Cortex of kidney (tissue), 1 donor: Measurements from ENCODE around the gene MEI1.

Source experiments
- DNase-seq: peaks from one replicate; lab custom pipeline; 2025; lab: John Stamatoyannopoulos, UW

Gene MEI1

DNA sequence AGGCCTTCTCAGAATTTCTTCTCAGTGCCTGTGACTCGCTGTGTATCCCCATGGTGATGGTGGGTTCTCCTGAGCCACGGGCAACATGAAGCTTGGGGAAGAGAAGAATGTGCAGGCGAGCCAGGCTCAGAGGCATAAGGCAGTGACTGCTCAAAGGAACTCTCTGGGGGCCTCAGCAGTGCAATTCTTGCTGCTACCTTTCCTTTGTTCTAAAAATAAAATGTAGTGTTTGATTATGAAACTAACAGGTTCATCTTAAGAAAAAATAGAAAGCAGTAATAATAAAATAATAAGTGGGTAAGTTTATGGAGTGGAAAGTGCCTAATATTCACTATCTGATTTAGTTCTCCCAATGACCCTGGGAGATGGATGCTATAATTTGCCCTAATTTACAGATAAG lies 46.7 kb downstream of the MEI1 start:
- DNase-seq = no peak

DNA sequence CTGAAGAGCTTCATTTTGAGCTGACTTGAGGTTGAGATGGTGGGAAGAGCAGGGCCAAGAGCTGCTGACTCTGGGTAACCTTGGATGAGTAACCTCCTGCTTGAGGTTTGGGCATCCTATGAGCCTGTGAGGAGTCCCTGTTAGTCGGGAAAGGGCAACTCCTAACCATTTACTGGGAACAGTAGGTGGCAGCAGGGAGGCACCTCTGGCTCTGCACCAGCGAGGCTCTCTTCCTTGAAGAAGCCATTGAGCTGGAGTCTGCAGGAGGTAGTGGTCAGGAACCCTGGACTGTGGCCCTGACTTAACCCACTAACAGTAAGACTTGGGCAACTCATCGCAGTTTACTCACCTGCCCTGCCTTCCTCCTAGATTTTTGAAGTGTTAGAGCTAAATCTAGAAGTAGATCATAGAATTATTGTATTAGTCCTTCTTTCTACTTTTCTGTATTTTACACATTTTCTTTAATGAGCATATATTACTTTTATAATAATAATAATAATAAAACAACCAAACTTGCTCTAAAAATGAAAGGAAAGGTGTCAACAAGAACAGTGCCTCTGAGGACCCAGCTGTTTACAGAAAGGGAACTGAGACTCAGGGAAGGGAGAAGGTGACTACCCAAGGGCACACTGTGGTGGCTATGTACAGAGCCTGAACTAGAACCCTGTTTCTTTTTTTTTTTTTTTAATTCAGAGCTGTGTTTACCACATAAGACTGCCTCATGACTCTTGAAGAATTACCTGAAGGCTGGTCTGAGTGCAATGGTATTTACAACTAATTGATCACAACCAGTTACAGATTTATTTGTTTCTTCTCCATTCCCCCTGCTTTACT lies 47.5 kb downstream of the MEI1 start:
- no peak for DNase-seq

DNA sequence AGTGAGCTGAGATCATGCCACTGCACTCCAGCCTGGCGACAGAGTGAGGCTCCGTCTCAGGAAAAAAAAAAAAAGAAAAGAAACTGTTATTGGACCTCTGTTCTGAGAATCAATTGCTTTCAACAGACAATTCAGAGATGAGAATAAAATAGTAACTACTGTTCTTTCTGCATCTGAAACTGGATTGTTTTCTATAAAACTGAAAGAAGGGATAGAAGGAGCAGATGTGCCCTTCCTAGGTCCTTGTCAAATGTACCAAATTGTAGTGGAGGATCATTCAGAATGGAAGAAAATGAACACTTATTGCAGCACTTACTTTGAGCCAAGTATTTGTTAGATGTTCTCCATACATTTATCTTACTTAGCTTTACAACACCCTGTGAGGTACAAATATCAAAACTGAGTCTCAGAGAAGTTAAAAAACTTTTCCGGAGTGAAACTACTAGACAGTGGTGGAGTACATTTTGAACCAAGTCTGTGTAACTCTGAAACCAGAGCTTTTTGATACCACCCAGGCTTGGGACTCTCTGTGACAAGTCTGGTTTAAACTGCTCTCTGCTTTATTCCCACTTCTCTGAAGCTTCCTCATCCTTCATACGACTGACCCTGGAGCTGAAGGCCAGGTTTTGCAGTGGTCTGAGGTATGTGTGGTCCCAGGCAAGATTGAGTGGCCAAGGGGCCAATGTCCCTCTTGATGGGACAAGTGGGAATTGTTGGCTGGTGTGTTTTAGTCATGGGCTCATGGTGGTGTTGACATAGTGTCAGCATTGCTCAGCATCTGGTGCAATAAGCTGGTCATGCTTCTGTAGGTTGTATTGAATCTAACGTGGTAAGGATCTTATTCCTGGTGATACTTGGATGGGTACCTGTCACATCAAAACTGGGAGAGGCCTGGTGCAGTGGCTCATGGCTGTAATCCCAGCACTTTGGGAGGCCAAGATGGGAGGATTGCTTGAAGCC lies 53.0 kb downstream of the MEI1 start:
- no peak for DNase-seq

DNA sequence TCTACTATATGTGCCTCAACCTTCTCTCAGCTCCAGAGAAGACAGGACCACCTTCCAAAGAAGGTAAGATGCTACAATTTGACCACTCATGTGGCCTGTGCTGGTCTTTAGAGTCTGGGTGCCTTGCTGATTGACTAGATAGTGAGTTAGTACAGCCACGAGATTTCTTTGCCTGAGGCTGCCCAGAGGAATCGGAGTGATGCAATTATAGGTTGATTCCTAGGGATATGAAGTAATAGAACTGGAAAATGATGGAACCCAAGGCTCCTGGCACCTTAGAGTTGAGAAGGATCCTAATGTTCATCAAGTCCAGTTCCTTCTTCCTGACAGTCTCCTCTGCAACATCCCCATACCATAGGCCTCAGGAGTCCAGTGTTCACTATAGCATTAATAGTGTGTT lies 54.7 kb downstream of the MEI1 start:
- no peak for DNase-seq

DNA sequence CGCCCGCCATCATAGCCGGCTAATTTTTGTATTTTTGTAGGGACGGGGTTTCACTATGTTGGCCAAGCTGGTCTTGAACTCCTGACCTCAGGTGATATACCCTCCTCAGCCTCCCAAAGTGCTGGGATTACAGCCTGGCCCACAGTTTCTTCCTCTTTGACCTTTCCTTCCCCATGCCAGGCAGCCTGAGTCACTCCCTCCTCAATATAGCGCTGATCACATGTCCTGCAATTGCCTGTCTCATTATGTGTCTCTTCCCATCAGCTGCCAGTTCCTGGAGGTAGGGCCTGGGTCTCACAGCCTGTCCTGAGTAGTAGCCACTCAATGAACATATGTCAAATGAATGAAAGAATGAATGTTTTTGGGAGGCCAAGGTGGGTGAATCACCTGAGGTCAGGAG lies 58.2 kb downstream of the MEI1 start:
- DNase-seq = no peak

DNA sequence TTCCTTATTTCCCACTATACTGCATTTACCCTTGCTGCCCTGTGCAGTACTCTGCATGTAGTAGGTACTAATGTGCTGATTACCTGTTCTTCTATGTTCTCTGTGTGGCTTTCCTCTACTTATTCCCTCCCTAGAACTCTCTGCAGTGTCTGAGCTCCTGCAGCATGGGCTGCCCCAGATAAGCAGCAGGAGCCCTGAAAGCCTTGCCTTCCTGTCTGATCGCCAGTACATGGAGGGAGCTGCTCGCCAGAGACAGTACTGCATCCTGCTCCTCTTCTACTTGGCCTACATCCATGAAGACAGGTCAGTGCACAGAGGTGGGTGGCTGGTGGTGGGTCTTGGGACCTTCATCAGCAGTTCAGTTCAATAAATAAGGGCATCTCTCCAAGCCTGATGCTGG lies 58.9 kb downstream of the MEI1 start:
- DNase-seq = no peak

DNA sequence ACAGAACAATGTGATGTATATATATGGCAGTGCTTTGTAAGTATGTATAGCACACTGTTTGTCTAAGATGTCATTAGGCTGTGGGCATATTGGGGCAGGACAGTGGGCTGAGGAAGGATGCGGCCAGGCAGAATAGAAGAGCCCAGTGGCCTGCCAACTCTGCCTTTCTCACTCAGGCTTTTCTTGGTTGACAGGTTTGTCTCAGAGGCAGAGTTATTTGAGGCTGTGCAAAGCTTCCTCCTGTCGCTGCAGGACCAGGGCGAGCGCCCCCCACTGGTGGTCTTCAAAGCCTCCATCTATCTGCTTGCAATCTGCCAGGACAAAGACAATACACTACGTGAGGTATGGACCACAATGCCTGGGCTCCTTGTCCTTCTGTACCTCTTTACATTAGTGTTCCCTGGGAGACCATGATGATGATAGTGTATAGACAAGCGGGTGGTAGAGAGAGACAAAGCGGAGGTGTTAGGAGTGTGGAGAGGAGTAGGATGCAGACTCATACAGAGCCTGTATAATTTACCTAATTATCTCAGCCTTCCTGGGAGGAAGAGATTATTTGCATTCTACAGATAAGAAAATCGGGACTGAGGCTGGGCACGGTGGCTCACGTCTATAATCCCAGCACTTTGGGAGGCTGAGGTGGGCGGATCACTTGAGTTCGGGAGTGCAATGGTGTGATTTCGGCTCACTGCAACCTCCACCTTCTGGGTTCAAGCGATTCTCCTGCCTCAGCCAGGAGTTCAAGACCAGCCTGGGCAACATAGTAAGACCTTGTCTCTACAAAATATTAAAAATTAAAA lies 63.9 kb downstream of the MEI1 start:
- DNase-seq = no peak

DNA sequence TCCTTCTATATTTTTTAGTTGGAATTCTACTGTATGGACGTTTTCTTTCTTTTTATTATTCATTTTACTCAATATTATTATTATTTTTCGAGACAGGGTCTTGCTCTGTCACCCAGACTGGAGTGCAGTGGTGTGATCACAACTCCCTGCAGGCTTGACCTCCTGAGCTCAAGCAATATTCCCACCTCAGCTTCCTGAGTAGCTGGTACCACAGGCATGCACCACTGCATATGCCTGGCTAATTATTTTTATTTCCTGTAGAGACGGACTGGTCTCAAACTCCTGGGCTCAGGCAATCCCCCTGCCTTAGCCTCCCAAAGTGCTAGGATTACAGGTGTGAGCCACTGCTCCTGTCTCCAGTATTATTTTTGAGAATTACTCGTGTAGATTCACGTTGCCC lies 67.2 kb downstream of the MEI1 start:
- DNase-seq = no peak

DNA sequence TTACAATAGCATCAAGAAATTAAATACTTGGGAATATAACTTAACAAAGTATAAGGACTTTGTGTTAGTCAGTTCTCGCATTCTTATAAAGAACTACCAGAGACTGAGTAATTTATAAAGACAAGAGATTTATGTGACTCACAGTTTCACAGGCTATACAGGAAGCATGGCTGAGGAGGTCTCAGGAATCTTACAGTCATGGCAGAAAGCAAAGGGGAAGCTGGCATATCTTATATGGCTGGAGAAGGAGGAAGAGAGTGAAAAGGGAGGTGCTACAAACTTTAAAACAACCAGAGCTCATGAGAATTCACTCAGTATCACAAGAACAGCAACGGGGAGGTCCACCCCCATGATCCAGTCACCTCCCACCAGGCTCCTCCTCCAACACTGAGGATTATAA lies 69.1 kb downstream of the MEI1 start:
- no peak for DNase-seq

DNA sequence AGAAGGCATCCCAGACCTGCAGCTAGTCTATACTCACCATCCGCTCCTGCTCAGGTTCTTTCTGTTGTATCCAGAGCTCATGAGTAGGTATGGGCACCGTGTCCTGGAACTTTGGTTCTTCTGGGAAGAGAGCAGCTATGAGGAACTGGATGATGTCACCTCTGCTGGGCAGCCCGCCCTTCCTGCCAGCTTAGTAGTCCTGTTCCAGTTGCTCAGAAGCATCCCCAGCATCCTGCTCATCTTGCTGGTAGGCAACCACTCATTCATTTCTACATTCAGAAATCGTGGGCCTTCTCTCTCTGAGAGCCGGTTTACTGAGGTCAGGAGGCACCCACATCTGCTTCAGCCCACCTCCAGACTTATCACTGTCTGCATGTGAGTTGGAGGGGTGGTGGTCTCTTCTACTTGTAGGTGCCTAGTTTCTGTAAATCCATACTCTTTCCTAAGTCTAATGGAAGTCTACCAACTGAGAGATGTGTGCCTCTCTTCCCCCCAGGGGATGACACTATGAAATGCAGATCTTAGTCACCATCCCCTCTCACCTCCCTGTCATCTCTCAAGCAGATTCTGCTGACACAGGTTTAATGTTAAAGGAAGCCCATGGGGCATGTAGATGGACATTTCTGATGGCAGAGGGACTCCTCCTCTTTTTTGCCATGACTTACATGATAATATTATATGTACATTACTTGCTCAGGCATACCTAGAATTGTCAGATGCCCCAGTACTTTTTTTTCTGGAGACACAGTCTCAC lies 71.6 kb downstream of the MEI1 start:
- DNase-seq = no peak

DNA sequence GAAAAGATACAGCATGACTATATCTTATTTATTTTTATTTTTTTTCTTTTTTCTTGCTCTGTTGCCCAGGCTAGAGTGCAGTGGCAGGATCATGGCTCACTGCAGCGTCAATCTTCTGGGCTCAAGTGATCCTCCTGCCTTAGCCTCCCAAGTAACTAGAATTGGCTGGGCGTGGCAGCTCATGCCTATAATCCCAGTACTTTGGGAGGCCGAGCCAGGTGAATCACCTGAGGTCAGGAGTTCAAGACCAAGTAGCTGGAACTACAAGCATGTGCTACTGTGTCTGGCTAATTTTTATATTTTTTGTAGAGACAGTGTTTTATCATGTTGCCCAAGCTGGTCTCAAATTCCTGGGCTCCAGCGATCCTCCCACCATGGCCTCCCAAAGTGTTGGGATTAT lies 72.9 kb downstream of the MEI1 start:
- no peak for DNase-seq

DNA sequence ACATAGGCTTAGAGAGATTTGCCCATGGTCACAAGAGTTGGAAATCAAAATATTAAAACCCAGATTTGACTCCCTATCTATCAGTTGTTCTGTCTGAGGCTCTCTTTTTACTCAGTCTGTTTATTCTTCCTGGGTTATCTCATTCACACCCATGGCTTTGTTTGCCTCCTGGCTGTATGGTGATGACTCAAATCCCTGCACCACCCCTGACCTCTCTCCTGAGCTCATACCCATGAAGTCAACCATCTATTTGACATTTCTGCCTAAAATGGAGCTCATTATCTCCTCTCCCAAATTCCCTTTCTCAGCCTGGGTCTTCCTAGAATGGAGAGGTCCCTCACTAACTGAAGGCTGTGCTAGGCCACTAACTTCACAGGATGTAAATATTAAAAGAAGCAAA lies 73.3 kb downstream of the MEI1 start:
- no peak for DNase-seq

DNA sequence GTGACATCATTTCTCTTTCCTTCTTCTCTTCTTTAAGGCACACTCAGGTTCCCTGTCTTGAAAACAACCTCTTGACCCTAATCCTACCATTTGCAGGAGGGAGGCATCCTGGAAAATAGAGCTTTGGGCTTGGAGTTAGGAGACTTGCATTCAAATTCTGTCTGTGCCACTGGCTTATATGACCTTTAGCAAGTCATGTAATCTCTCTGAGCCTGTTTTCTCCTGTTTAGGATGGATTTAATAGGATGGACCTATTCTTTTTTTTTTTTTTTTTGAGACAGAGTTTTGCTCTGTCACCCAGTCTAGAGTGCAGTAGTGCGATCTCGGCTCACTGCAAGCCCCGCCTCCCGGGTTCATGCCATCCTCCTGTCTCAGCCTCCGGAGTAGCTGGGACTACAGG lies 76.0 kb downstream of the MEI1 start:
- DNase-seq = no peak

DNA sequence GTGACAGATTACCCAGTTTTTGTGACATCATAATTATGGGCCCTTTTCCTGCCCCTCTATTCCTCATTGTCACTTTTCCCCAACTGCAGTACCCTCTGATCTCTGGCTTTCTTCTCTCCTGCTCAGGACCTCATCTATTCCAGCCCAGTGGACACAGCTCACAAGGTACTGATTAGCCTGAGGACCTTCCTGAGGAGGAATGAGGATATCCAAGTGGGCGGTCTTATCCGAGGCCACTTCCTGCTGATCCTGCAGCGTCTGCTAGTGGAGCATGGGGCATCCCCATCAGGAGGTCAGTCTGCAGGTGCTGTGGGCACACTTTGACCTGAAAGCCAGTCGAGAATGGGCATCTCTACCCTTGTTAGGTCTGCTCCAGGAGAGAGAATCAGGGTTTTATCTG lies 76.7 kb downstream of the MEI1 start:
- no peak for DNase-seq

DNA sequence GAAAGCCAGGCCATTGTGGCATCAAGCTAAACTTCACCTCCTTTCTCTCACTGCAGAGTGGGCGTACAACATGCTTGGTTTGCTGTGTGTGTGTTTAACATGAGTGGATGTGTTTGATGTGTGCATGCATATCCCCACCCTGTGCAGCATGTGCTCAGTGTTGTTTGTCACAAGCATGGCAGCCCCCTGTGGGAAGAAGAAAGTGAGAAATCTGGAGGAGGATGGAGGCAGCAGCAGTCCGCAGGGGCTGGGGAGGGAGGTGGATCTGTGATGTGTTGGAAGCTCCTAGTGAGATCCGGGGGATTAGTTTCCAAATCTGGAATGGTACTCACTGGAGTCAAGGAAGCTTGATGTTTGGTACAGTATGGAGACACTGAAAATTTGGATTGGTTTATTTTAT lies 77.1 kb downstream of the MEI1 start:
- DNase-seq = no peak

DNA sequence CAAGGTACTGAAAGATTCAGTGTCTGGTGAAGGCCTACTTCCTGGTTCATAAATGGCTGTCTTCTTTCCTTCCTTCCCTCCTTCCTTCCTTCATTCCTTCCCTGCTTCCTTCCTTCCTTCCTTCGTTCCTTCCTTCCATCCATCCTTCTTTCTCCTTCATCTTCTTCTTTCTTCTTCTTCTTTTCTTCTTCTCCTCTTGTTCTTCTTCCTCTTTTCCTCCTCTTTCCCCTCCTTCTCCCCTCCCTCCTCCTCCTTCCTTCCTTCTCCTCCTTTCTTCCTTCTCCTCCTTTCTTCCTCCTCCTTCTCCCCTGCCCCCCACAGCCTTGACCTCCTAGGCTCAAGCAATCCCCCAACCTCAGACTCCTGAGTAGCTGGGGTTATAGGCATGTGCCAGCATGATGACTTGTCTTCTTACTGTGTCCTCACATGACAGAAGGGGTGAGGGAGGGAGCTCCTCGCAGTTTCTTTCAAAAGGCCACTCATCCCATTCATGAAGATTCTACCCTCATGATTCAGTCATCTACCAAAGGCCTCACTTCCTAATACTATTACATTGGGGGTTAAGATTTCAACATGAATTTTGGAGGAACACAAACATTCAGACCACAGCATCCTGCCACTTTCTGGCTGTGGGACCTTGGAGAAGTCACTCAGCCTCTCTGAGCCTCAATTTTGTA lies 78.6 kb downstream of the MEI1 start:
- no peak for DNase-seq

DNA sequence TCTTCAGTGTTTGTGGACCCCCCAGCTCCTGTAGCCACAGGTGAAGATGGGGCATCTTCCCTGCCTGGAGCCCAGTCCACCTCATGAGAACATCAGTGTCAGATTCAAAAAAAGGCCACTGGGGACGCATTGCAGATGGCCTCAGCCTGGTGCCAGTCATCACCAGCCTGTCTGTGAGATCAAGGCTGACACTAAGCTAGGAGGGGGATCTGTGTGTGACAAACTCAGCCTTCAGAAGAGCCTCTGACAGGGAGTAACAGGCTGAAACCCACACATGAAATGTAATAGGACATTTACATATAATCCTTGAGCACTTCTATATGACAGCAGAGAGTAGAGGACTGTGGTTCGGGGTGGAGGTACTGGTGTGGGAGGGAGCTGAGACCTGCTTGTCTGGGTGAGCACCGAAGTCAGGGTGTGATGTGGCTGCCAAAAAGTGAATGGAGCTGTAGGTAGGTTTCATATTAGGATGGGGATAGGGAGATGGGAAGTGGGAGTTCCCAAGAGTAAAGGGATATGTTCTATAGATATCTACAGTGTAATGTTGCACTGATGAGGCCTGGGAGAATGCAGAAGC lies 80.7 kb downstream of the MEI1 start:
- DNase-seq = no peak

DNA sequence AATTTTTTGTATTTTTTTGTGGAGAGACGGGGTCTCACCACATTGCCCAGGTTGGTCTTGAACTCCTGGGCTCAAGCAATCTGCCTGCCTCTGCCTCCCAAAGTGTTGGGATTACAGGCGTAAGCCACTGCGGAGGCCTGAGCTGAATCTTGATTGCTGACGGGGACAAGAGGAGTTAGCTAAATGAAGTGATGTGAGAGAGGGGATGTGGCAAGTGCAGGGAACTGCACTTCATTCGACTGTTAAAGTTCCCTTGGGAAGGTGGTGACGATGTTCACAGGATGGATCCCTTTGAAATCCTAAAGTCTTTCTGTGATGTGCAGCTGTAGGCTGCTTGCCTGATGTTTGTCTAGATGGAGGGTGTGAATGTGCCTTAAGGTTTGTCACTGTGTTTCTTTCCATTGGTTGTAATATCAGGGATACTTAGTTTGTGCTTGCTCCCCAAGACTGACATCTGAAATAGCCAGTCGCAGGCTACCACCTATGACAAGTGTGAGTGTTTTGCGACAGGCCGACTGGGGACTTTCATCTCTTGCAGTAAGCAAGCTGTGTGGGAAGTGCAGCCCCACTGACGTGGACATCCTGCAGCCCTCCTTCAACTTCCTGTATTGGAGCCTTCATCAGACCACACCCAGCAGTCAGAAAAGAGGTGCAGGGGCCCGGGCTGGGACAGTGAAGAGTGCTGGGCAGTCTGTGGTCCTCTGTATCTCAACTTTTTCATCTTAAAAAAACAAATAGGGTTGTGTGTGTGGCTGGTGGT lies 81.6 kb downstream of the MEI1 start:
- no peak for DNase-seq

DNA sequence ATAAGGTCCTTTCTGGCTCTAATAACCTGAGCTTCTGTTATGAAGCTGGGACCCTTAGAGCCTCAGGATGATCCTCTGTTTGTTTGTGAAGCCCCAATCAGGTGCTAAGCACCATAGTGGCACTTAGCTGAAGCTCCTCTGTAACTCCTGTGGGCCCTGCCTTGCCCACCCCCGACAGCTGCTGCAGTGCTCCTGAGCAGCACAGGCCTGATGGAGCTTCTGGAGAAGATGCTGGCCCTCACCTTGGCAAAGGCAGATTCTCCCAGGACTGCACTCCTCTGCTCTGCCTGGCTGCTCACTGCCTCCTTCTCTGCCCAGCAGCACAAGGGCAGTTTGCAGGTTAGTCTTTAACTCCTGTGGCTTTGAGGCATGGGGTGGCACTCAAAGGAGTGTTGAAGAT lies 82.2 kb downstream of the MEI1 start:
- no peak for DNase-seq

DNA sequence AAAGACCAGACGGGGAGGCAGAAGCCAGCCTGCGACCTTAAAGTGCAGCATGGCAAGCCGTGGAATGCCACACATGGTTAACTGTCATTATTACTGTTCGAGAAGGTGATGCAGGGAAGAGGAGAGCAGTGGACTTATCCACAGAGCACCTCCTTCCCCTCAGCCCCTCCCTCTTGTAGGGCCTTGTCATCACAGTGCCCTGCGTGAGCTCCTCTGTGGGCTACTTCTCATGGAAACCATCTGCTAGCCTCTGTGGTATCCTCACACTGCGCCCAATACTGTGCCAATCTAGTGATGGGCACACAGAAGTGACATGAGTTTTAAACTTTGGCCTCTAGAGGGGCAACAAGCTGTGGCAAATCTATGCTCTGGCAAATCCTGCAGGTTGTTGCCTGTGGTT lies 83.0 kb downstream of the MEI1 start:
- no peak for DNase-seq
